Measurements from ENCODE around the gene PDE8B.

Gene PDE8B

GRCh38 chr5:77258652-77259051, 48.2 kb downstream of the PDE8B start:
- no peak overlapping the region for H3K9ac ChIP-seq (ENCODE audit: low read length)
- no peak overlapping the region for H3K27ac ChIP-seq (ENCODE audit: low read length)
- no peaks in the 10 kb centered on the region for H3K79me2 ChIP-seq (ENCODE audit: low read length)
- H3K4me2 ChIP-seq (ENCODE audit: low read length): no peak overlapping the region
- H3K36me3 ChIP-seq (replicated peaks; ENCODE audit: low read depth, low read length): no peaks in the 10 kb centered on the region
- no peak overlapping the region for H2AFZ ChIP-seq (ENCODE audit: low read depth, low read length)
- no peaks in the 10 kb centered on the region for H3K27me3 ChIP-seq (ENCODE audit: low read depth, low read length)
- peaks cover 18% of the 10 kb centered on the region for H3K4me1 ChIP-seq (ENCODE audit: low read length)
- TF ChIP-seq CTCF (IDR thresholded peaks at IDR 0.05; ENCODE audit: low read depth, low read length) (no peak), EZH2phosphoT487 (IDR thresholded peaks at IDR 0.05; ENCODE audit: low read depth) (no peak)
- no peaks in the 10 kb centered on the region for H4K20me1 ChIP-seq (ENCODE audit: insufficient read depth, low read length)
- no peaks in the 10 kb centered on the region for H3K9me3 ChIP-seq (ENCODE audit: insufficient read depth, low read length)
- no peak overlapping the region for H3K4me3 ChIP-seq (ENCODE audit: low read length)

- Histone ChIP-seq H3K36me3 (replicated peaks; ENCODE audit: low read depth, low read length) (no peaks in the 10 kb centered on the region), H3K4me1 (ENCODE audit: low read length) (peaks cover 18% of the 10 kb centered on the region), H3K9me3 (ENCODE audit: insufficient read depth, low read length) (no peaks in the 10 kb centered on the region), H3K27me3 (ENCODE audit: low read depth, low read length) (no peaks in the 10 kb centered on the region), H2AFZ (ENCODE audit: low read depth, low read length) (no peak overlapping the region), H3K27ac (ENCODE audit: low read length) (no peak overlapping the region), H3K79me2 (ENCODE audit: low read length) (no peaks in the 10 kb centered on the region), H3K4me3 (ENCODE audit: low read length) (no peak overlapping the region), H3K4me2 (ENCODE audit: low read length) (no peak overlapping the region), H3K9ac (ENCODE audit: low read length) (no peak overlapping the region), H4K20me1 (ENCODE audit: insufficient read depth, low read length) (no peaks in the 10 kb centered on the region)
- TF ChIP-seq EZH2phosphoT487 (IDR thresholded peaks at IDR 0.05; ENCODE audit: low read depth) (no peak), CTCF (IDR thresholded peaks at IDR 0.05; ENCODE audit: low read depth, low read length) (no peak)
Measured at GRCh38 chr5:77259476-77259875, 49.0 kb downstream of the PDE8B start.

GRCh38 chr5:77262697-77263096, 52.2 kb downstream of the PDE8B start:
- Histone ChIP-seq H3K4me1 (ENCODE audit: low read length) (peaks cover 12% of the 10 kb centered on the region), H3K36me3 (replicated peaks; ENCODE audit: low read depth, low read length) (no peaks in the 10 kb centered on the region), H3K79me2 (ENCODE audit: low read length) (no peaks in the 10 kb centered on the region), H3K4me2 (ENCODE audit: low read length) (no peak overlapping the region), H4K20me1 (ENCODE audit: insufficient read depth, low read length) (no peaks in the 10 kb centered on the region), H3K9ac (ENCODE audit: low read length) (no peak overlapping the region), H3K4me3 (ENCODE audit: low read length) (no peak overlapping the region), H3K27ac (ENCODE audit: low read length) (no peak overlapping the region), H2AFZ (ENCODE audit: low read depth, low read length) (no peak overlapping the region), H3K9me3 (ENCODE audit: insufficient read depth, low read length) (no peaks in the 10 kb centered on the region), H3K27me3 (ENCODE audit: low read depth, low read length) (no peaks in the 10 kb centered on the region)
- TF ChIP-seq CTCF (IDR thresholded peaks at IDR 0.05; ENCODE audit: low read depth, low read length) (no peak), EZH2phosphoT487 (IDR thresholded peaks at IDR 0.05; ENCODE audit: low read depth) (no peak)

GRCh38 chr5:77266291-77266690, 55.8 kb downstream of the PDE8B start:
- Histone ChIP-seq H3K4me2 (ENCODE audit: low read length) (no peak overlapping the region), H3K36me3 (replicated peaks; ENCODE audit: low read depth, low read length) (no peaks in the 10 kb centered on the region), H2AFZ (ENCODE audit: low read depth, low read length) (no peak overlapping the region), H3K4me1 (ENCODE audit: low read length) (peaks cover 8% of the 10 kb centered on the region), H3K27ac (ENCODE audit: low read length) (no peak overlapping the region), H3K79me2 (ENCODE audit: low read length) (no peaks in the 10 kb centered on the region), H4K20me1 (ENCODE audit: insufficient read depth, low read length) (no peaks in the 10 kb centered on the region), H3K9ac (ENCODE audit: low read length) (no peak overlapping the region), H3K4me3 (ENCODE audit: low read length) (no peak overlapping the region), H3K27me3 (ENCODE audit: low read depth, low read length) (no peaks in the 10 kb centered on the region), H3K9me3 (ENCODE audit: insufficient read depth, low read length) (no peaks in the 10 kb centered on the region)
- TF ChIP-seq CTCF (IDR thresholded peaks at IDR 0.05; ENCODE audit: low read depth, low read length) (no peak), EZH2phosphoT487 (IDR thresholded peaks at IDR 0.05; ENCODE audit: low read depth) (no peak)
